ENCODE data around the gene TRH.

Gene TRH, protein sequence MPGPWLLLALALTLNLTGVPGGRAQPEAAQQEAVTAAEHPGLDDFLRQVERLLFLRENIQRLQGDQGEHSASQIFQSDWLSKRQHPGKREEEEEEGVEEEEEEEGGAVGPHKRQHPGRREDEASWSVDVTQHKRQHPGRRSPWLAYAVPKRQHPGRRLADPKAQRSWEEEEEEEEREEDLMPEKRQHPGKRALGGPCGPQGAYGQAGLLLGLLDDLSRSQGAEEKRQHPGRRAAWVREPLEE

DNA sequence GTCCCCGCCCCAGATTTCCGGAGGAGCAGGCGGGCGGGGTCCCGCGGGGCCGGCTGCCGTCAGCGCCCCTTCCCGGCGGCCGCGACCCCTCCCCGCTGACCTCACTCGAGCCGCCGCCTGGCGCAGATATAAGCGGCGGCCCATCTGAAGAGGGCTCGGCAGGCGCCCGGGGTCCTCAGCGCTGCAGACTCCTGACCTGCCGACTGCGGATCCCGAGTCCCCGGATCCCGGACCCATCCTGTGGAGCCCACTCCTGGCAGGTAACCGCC lies at the start of gene TRH:
TSS of gene TRH (plus strand) at position 157 of the 269 bp plus-strand sequence. CDS start 1,097 bp downstream, outside the sequence.
- no peak for DNase-seq (ENCODE audit: low read depth in 2 of 2)

DNA sequence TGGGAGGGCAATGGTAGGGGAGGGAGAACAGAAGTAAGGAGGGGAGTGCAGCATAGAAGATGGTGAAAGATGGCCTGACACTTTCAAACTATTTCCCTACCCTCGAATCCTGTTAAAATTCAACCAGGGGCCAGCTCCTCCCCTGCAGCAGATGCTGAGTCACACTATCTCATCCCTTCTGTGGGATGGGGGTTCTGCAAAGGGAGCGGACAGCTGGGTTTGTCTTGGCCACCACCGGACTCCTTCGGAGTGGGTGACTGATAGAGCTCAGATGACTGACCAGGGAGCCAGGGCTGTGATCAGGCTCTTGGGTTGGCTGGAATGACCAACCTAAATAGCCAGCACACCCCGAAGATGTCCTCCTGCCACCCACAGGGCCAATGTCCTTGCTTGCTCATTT lies 47.4 kb upstream of the TRH start:
- DNase-seq (ENCODE audit: low read depth in 2 of 2): no peak

DNA sequence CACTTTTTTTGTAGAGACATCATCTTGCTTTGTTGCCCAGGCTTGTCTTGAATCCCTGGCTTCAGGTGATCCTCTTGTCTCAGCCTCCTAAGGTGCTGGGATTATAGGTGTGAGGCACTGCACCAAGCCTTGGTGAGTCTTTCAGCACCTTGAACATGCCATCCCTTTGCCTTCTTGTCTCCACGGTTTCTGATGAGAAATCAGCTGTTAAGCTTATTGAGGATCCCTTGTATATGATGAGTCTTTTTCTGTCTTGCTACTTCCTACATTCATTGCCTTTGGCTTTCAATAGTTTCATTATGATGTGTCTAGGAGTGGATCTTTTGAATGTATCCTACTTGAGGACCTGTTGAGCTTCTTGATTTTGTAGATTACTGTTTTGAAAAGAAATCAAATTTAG lies 45.1 kb upstream of the TRH start:
- no peak for DNase-seq (ENCODE audit: low read depth in 2 of 2)

DNA sequence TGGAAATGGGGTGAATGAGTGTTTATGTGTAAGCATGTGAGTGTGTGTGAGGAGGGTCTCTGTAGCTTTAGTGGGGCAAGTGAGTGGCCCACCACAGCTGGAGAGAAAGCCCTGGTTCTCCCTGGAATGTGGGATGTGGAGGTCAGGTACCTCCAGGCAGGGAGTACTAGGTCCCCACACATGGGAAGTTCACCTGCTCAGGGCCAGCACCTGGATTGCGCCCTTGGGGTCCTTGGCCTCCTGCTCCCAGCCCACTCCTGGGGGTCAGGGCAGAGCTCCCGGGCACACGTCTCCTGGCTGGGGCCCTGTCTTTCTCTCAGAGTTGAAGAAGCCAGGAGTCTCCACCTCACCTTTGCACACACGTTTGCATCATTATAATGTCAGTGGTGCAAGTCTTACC lies 41.0 kb upstream of the TRH start:
- DNase-seq (ENCODE audit: low read depth in 2 of 2): no peak

DNA sequence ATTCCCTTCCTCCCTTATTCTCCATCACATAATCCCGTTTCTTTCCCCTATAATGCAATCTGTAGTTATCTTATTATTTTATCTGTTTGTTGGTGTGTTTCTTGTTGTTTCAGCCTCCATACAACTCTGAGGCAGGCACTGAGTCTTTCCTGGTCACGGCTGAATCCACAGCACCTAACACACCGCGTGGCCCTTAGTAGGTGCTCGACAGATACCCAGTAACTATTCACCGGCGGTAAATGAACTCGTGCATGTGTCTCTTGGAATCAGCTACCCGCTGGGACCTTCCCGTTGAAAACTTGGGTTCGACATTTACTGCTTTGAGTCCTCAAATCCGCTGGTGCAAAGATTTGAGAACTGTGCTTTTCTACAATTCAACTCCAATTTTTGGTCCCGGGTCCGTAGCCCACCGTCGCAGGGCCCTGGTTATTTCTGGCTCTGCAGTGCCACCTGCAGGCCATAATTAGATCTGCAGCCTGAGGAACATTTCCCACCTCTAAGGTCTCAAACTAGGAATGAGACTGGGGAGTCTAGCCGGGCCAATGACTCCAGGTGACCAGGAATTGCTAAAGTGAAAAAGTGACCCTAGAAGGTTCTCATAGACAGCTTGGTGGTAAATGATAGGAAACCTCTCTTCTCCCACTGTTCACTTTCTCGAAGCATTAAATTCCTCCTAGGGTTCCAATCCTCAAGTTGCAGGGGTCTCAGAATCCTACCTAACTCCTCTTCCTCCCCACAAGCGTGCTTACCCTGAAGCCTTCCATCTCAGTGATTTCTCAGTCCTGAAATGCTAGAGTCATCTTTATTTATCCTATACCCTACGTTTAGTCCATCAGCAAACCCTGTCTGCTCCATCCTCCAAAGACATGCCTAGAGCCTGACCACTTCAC lies 40.0 kb upstream of the TRH start:
- peak; percentile 15 to 28 for DNase-seq (ENCODE audit: low read depth in 2 of 2)

DNA sequence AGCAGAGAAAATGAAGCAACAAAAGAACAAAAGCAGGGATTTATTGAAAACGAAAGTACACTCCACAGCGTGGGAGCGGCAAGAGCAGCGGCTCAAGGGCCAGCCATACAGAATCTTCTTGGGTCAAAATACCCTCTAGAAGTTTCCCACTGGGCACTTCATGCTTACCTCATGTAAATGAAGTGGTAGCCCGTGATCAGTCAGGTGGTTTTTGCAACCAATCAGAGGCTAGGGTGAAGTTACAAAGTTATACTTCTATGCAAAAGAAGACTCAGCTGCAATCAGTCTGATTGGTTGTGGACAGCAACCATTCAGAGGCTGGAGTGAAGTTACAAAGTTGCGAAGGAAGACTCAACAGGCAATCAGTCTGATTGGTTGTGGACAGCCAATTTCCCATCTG lies 37.8 kb upstream of the TRH start:
- no peak for DNase-seq (ENCODE audit: low read depth in 2 of 2)

DNA sequence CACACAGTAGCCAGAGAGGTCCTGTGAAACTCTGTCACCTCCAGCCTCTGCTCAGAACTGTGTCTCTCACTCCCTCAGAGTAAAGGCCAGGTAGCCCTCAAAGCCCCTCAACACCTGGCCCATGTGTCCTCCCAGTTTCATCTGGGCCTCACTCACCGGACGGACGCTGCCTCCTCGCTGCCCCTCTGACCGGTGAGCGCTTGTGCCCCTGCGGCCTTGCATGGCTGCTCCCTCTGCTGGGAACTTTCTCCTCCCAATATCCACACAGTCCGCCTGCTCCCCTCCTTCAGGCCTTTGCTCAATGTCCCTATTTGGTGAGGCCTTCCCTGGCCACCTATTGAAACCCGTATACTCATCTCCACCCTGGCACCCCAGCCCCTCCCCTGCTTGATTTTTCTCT lies 36.8 kb upstream of the TRH start:
- no peak for DNase-seq (ENCODE audit: low read depth in 2 of 2)

DNA sequence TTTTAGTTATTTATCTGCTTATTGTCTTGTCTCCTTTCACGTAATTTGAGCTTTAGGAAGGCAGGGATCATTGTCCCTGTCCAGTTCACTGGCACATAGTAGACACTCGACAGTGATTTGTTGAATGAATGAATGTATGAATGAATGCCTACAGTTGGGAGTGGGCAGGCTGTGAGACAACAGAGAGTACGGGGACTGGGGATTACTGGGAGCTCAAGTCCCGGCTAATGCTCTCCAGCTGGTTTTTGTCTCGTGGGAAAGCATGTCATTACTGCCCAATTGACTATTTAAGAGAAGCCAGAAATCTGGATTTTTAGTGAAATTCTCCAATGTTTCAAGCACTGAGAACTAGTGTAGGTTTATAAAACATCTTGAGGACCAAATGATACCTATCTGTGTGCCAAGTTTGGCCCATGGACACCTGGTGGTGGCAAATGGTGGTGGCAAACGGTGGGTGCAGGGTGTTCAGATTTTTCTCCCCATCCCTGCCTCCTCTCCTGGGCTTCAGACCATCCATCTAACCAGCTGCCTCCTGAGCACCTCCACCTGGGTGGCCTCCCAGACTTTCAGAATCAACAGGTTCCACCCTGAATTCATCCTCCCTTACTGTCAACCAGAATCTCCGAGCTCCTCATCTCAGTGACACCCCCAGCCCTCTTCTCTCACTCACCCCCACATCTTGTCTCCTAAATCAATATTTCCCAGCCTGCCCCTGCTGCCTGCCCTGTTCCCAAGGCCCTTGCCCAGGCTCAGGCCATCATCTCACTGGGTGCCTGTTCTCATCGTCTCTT lies 36.2 kb upstream of the TRH start:
- no peak for DNase-seq (ENCODE audit: low read depth in 2 of 2)

DNA sequence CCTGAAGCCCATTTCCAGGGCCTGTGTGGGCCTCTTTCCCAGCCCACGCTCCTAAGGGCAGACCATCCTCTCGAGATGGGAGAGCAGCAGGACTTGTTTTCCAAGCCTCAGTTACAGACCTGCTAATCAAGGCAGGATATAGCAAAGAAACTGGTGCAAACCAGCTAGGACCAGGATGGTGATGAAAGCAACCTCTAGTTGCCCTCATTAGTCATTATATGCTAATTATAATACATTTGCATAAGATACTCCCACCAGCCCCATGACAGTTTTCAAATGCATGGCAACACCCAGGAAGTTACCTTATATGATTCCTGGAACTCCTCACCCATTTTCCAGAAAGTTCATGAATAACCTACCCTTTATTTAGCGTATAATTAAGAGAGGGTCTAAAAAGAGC lies 34.4 kb upstream of the TRH start:
- DNase-seq (ENCODE audit: low read depth in 2 of 2): no peak

DNA sequence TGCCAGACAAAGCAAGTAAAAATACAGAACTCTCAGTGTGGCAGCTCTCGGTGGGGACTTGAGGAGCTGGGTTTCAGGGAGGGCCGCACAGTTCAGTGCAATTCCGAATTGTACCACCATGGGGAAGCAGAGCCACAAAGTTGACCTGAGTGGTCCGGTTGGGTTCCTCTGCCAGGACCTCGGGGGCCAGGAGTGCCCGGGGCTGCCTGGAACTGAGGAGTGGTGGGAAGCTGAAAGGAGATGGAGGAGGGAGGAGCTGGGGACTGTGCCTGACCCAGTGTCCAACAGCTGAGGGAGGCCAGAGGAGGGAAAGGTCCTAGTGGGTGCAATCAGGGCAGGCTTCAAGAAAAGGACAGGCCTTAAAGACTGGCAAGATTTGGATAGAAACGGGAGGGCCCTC lies 32.2 kb upstream of the TRH start:
- peak in 1 of 2 donors; percentile 9 for DNase-seq (ENCODE audit: low read depth in 2 of 2)

DNA sequence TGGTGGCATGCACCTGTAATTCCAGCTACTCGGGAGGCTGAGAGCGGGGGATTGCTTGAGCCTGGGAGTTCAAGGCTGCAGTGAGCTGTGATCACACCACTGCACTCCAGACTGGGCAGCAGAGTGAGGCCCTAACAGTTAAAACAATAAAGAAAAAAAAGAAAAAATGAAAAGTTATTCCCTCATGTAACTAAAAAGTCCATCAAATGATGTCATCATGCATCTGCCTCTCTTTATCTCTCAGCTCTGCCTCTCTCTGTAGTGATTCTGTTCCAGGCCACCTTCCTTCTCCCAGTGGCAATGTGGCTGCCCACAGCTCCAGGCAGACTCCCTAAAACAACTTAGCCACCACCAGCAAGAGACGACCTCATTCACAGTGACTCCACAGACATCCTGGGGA lies 31.5 kb upstream of the TRH start:
- DNase-seq (ENCODE audit: low read depth in 2 of 2): no peak

DNA sequence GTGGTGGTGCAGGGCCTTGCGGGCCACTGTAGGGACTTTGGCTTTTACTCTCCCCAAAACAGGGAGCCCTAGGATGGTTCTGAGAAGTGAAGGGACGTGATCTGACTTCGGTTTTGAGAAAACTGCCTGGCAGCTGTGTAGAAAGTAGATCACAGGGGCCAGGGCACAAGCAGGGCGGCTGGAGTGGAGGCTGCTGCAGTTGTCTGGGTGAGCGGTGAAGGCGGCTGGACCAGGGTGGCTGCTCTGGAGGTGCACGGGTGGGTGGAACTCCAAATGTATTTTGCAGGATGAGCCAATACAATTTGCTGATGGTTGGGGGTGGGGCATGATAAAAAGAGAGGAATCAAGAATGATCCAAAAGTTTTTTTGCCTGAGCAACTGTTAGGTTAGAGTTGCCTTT lies 29.8 kb upstream of the TRH start:
- DNase-seq (ENCODE audit: low read depth in 2 of 2): no peak

DNA sequence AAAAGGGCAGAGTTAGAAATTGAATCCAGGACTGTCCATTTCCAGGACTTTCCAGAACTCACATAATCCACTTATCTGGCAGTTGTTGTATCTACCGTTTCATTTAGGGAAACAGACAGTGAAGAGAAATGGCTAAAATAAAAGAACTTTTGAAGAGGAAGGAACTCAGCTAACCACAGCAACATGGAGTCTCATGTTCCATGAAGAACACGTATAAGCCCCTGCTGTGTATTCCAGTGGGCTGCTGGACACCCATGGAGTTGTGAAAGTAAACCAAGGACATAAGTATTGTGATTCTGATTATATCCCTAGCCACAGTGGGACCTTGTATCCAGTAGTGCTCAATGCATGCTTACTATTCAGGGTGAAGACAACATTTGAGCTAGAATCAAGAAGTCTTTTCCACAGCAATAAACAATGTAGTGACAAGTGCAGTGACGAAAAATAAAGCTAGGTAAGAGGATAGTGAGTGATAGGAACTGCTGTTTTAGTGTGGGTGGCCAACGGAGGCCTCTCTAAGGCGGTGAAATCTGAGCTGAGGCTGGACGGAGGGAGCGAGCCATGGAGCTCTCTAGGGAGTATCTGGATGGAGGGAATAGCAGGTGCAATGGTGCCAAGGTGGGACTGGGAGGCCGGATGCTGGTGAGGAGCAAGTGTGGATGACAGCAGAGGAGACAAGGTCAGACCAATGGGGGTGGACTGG lies 26.8 kb upstream of the TRH start:
- DNase-seq (ENCODE audit: low read depth in 2 of 2): no peak

DNA sequence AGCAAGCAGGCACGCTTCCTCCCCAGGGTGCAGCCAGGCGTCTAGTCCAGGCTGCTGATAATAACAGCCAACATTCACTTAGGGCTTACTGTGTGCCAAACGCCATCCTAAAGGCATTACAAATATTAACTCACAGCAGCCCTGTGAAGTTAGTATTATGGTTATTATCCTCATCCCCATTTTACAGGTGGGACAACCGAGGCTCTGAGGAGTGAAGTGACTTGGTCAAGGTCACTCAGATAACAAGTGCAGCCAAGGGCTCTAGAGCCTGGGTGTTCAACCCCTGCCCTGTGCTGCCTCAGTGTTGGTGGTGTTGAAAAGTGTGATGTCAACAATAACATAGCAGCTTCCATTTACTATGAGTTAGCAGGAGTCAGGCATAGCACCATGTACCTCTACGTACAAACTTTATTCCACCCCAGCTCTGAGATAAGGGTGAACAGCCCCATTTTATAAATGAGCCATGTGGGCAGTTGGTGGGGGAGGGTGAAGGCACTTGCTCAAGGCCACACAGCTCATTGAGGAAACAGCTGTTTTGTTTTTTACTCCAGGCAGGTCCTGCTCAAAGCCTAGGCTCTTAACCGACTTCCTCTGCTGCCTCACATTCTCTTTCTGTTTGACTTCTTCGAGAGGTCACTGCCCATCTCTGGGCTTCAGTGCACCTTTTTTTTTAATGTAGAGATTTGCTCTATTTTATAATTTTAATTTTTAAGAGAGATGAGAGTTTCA lies 24.0 kb upstream of the TRH start:
- DNase-seq (ENCODE audit: low read depth in 2 of 2): no peak

DNA sequence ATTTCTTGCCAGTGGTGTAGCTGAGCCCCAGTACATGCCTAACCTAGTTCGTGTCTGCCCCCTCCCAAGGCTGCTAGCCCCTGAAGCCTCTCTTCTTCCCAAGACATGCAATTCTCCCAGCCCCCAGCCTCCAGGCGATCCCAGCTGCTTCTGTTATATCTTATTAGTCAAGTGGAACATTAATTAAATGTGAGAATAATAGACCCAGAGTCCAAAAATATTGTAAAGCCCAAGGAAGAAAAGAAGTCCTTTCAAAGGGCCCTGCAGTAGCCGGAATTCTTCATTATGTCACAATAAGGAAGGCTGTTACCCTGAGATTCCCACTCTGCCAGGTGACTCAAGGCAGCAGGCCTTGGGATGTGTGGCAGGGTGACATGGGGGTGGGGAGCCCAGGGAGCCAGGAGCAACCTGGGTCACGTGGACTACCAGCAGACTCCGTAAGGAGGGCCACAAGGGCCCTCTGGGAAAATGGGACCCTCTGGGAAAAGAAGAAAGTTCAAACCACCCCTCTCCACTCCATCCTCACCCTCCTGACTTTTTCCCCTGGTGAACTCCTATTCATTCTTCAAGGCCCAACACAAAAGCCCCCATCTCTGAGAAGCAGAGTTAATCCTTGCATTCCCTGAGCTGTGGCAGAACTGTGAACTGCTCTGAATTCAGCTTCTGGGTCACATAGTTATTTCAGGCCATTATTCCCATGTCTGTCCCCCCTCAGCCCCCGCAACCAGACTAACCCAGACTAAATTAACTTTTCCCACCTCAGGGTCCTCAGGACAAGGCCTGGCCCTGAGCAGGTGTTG lies 21.8 kb upstream of the TRH start:
- no peak for DNase-seq (ENCODE audit: low read depth in 2 of 2)

DNA sequence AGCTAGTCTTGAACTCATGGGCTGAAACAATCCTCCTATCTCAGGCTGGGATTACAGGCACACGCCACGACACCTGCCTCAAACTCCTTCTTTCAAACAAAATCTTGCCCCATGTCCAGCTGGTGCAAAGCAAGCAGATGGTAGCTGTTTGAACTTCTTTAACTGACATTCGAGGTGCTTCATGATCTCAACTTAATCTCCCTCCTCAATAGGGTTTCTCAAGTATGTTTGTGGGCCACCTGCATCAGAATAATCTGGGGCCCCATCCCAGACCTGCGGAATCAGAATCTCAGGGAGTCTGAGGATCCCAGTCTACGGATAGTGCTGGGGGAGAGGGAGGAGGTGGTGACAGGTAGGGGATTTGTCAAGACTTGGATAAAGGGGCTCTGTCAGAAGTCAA lies 20.9 kb upstream of the TRH start:
- DNase-seq (ENCODE audit: low read depth in 2 of 2): no peak

DNA sequence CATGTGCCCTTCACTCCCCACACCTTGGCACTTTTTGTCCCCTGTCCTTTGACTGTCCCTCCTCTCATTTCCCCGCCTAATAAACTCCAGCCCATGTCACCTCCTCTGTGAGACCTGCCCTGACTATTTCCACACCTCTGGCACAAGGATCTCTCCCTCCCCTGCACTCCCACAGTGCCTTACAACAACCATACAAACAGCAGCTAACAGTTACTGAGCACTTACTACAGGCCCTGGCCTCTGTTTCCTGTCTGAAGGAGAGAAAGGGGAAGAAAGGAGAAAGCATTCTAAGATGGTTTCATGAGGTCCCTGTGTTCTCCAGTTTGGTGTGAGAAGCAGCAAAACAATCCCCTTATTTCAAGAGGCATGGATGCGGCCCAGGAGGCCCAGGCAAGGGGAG lies 20.0 kb upstream of the TRH start:
- DNase-seq (ENCODE audit: low read depth in 2 of 2): no peak

DNA sequence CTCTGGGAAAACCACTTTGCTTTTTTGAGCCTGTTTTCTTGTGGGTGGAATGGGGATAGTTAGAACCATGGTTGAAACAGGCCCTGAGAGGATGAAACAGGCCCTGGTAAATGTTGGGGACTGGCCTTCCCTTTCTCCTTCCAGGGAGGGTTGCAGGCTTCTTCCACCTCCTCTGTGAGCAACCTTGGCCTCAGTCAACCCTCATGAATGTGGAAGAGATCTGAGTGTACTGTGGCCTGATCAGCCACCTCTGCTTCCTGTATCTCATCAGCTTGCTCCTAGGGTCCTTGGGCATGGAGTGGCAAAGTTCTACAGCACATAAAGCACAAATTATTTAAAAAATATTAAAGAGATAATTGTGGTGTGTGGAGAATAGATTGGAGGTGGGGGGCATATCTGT lies 17.6 kb upstream of the TRH start:
- DNase-seq (ENCODE audit: low read depth in 2 of 2): no peak

DNA sequence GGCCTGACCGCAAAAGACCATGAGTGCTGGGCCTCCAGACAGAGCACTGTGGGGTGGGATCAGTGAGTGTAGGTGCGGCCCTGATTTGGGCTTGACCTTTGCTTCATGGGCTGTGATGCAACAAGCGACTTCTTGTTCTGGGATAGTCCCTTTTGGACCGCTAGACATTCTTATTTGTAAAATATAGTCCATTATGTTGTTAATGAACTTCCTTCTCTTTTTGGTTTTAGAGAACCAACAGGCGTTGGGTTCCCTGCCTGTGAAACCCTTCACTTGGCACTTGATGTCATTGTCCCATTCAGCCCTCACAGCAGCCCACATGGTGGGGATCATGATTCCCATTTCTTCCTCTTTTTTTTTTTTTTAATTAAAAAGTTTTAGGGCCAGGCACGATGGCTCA lies 15.8 kb upstream of the TRH start:
- no peak for DNase-seq (ENCODE audit: low read depth in 2 of 2)

DNA sequence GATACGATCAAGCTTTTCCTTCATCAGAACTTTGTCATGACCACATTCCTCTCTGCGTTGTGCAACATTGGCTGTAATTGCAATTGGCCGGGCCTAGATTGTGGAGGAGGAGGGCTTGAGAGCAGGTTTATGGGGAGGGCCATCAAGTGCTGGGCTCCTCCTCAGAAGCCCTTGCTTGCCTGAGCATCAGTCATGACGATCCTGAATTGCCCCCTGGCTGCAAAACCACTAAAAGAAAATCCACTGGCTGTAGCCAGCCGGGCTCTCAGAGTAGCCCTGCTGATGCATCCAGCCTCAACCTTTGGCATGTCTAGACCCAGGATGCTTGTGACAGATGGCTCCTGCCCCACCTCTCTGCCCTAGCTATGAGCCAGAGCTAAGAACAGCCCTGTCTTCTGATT lies 13.4 kb upstream of the TRH start:
- no peak for DNase-seq (ENCODE audit: low read depth in 2 of 2)

DNA sequence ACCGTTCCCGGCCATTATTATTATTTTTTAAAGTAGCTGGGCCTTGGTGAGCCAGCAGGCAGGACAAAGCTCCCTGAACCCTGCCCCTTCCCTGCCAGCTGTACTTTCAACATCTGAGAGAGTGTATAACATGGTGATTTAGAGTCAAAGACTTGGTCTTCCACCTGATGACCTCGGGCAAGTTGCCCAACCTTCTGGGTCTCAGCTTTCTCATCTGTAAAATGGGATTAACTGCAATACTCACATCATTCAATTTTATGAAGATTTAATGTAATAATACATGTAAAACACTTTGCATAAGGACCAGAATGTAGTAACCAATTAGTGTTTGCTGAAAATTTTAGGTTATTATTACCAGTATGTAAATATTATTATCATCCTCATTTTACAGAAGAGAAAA lies 11.9 kb upstream of the TRH start:
- no peak for DNase-seq (ENCODE audit: low read depth in 2 of 2)
